SK-N-MC (cell line): ENCODE measurements around the gene PDS5A.
"Not testable (repeated sequence)": the region's sequence is repeated elsewhere in the genome, so short reads cannot be mapped to it uniquely, and the experiment has no call there.

Experiments used
- DNase-seq: peaks from one replicate; pipeline ENCODE4 v3.0.0-alpha.2; 2011; ENCODE audit warnings: low read depth, low spot score
- H3K27ac ChIP-seq: fragments of 200-600 bp; sonication (generic); 2 replicates; pipeline ENCODE4 v1.5.1; 2016; ENCODE audit warnings: mixed run types
- H3K36me3 ChIP-seq: fragments of 200-600 bp; sonication (generic); 2 replicates; pipeline ENCODE4 v1.6.1; 2017; ENCODE audit warnings: antibody characterized with exemption, low read length, mixed read lengths; ENCODE audit not compliant: insufficient read depth
- H3K4me3 ChIP-seq: fragments of 200-600 bp; sonication (generic); 2 replicates; pipeline ENCODE4 v1.5.1; 2016
- H3K9ac ChIP-seq: fragments of 200-600 bp; sonication (generic); 2 replicates; pipeline ENCODE4 v1.8.0; 2017; ENCODE audit warnings: mixed run types, mixed read lengths; ENCODE audit not compliant: insufficient read length
- H3K9me3 ChIP-seq: fragments of 200-600 bp; sonication (generic); 2 replicates; pipeline ENCODE4 v1.6.1; 2017; ENCODE audit warnings: low read depth, mild to moderate bottlenecking, antibody characterized with exemption, low read length, moderate library complexity, mixed read lengths
- EZH2 ChIP-seq: fragments of 200-600 bp; sonication (generic); IDR thresholded peaks from one replicate; pipeline ENCODE4 v1.6.1; 2017; ENCODE audit warnings: antibody characterized with exemption
- FOXP2 ChIP-seq: optimal IDR thresholded peaks from 2 replicates; pipeline ENCODE3; 2011; ENCODE audit warnings: mild to moderate bottlenecking, moderate library complexity; ENCODE audit not compliant: insufficient read depth; ENCODE audit errors: extremely low read length, control extremely low read depth
- POLR2AphosphoS5 ChIP-seq: IDR thresholded peaks from 2 replicates; pipeline ENCODE4 v1.6.1; 2012; ENCODE audit warnings: mild to moderate bottlenecking, low read depth, low read length, borderline replicate concordance

PDS5A gene

DNA sequence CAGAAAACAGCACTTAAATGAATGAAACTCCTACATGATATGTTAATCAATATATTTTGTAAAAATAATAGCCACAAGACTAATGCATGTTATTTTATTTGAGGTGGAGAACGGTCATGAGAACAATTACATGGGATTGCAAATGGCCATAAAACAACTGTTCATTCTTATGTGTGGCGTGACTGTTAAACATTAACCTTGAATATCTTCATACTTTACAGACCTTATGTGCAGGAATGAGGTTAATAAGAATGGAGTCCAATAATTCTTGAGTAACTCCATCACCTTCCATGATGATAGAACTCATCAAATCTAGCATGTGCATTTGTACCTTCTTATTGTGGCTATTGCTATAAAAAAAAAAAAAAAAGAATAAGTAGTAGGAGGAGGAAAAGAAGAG is 55.3 kb downstream of the PDS5A start:
- Histone ChIP-seq H3K27ac (no peak overlapping the region), H3K36me3 (peaks cover 75% of the 10 kb centered on the region), H3K4me3 (no peak overlapping the region), H3K9me3 (no peaks in the 10 kb centered on the region), H3K9ac (no peak overlapping the region)
- no peak for DNase-seq
- no peak for TF ChIP-seq EZH2

GRCh38 chr4:39913471-39913870 is 64.2 kb downstream of the PDS5A start:
- no peak for DNase-seq
- peak overlapping the region; percentile 10; the same call in 1 of the 2 replicates for H3K27ac ChIP-seq
- no peaks in the 10 kb centered on the region for H3K9me3 ChIP-seq
- TF ChIP-seq EZH2 (no peak), POLR2AphosphoS5 (no peak), FOXP2 (no peak)
- no peak overlapping the region for H3K4me3 ChIP-seq
- H3K9ac ChIP-seq, result no peak overlapping the region
- H3K36me3 ChIP-seq, result peaks cover 90% of the 10 kb centered on the region

GRCh38 chr4:39910064-39910463 is 67.6 kb downstream of the PDS5A start:
- Histone ChIP-seq H3K9me3 (no peaks in the 10 kb centered on the region), H3K36me3 (peaks cover 71% of the 10 kb centered on the region), H3K9ac (no peak overlapping the region), H3K4me3 (no peak overlapping the region), H3K27ac (no peak overlapping the region)
- DNase-seq, result no peak
- TF ChIP-seq POLR2AphosphoS5, result no peak
- TF ChIP-seq FOXP2, result no peak
- TF ChIP-seq EZH2, result no peak

DNA sequence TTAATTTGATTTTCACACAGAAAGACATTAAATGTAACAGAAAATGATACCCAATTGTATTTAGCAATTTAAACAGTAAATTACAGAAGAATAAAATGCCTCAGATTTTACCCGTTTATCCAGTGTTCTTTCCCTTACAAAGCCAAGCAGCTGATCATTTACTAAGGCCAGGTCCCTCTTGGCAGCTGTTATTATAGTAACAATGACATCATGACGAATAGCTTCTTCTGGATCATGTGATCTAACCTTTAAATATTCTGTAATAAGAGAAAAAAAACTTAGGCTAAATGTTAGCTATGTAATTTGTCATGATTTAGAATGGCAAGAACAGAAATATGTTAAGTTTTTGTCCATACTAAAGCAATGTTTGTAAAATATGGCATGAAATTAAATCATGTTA is 69.4 kb downstream of the PDS5A start:
- no peak overlapping the region for H3K4me3 ChIP-seq
- DNase-seq, result no peak
- TF ChIP-seq POLR2AphosphoS5 (no peak), EZH2 (no peak), FOXP2 (no peak)
- peaks cover 61% of the 10 kb centered on the region for H3K36me3 ChIP-seq
- no peaks in the 10 kb centered on the region for H3K9me3 ChIP-seq
- H3K9ac ChIP-seq, result no peak overlapping the region
- no peak overlapping the region for H3K27ac ChIP-seq

GRCh38 chr4:39905656-39906055 is 72.1 kb downstream of the PDS5A start:
- no peak for DNase-seq
- Histone ChIP-seq H3K9ac (no peak overlapping the region), H3K27ac (peak overlapping the region; percentile 22; the same call in 1 of the 2 replicates), H3K4me3 (no peak overlapping the region), H3K9me3 (no peaks in the 10 kb centered on the region), H3K36me3 (peaks cover 60% of the 10 kb centered on the region)
- TF ChIP-seq EZH2, result no peak
- no peak for TF ChIP-seq FOXP2
- no peak for TF ChIP-seq POLR2AphosphoS5

GRCh38 chr4:39905019-39905418 is 72.7 kb downstream of the PDS5A start:
- not testable (repeated sequence) for H3K27ac ChIP-seq, DNase-seq, H3K9ac ChIP-seq, H3K4me3 ChIP-seq, H3K9me3 ChIP-seq
- peaks cover 60% of the 10 kb centered on the region for H3K36me3 ChIP-seq

DNA sequence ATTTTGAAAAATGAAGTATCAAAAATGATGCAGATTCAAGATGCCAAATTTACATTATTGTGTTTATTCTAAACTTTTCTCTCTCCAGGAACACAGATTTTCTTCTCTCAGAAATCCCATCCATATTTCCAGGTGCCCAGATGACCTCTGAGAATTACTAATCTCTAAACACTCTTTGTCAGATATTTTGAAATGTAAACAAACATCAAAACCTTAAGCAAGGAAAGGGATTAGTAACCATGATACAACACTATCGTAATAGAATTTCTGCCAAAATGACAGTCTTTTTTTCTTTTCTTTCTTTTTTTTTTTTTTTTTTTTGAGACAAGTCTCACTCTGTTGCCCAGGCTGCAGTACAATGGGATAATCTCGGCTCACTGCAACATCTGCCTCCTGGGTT is 76.7 kb downstream of the PDS5A start:
- TF ChIP-seq POLR2AphosphoS5 (no peak), EZH2 (no peak), FOXP2 (no peak)
- Histone ChIP-seq H3K4me3 (no peak overlapping the region), H3K9me3 (no peaks in the 10 kb centered on the region), H3K9ac (no peak overlapping the region), H3K36me3 (peaks cover 81% of the 10 kb centered on the region), H3K27ac (no peak overlapping the region)
- DNase-seq, result no peak

GRCh38 chr4:39899291-39899690 is 78.4 kb downstream of the PDS5A start:
- peaks cover 94% of the 10 kb centered on the region for H3K36me3 ChIP-seq
- DNase-seq, result no peak
- H3K9me3 ChIP-seq, result no peaks in the 10 kb centered on the region
- H3K4me3 ChIP-seq, result no peak overlapping the region
- H3K27ac ChIP-seq, result no peak overlapping the region
- TF ChIP-seq FOXP2 (no peak), EZH2 (no peak), POLR2AphosphoS5 (no peak)
- H3K9ac ChIP-seq, result no peak overlapping the region

DNA sequence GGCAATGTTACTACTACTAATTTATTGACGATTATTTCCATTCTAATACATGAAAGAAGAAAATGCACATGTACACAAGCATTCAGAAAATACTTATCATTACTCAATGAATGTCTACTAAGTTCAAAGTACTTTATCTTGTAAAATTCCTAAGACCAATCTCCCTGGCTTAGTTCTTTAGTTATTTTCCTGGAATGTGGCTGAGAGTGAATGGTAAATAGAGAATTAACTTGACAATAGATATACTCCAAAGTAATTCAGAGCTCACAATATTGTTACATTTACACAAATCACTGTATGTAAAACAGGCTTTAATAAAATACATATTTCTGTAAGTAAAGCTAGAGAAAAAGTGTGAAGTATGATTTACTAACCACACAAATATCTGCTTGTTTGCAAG is 79.7 kb downstream of the PDS5A start:
- no peak overlapping the region for H3K4me3 ChIP-seq
- H3K9ac ChIP-seq, result no peak overlapping the region
- H3K27ac ChIP-seq, result no peak overlapping the region
- H3K36me3 ChIP-seq, result peaks cover 97% of the 10 kb centered on the region
- TF ChIP-seq FOXP2 (no peak), POLR2AphosphoS5 (no peak), EZH2 (no peak)
- no peak for DNase-seq
- no peaks in the 10 kb centered on the region for H3K9me3 ChIP-seq
